Measurements from ENCODE around the gene AQP12A.
"Not testable (repeated sequence)": the region's sequence is repeated elsewhere in the genome, so short reads cannot be mapped to it uniquely, and the experiment has no call there.

- TF ChIP-seq EZH2 (IDR thresholded peaks at IDR 0.05; ENCODE audit: low read length, unreplicated experiment): not testable (repeated sequence)
- TF ChIP-seq, protein P1, sequence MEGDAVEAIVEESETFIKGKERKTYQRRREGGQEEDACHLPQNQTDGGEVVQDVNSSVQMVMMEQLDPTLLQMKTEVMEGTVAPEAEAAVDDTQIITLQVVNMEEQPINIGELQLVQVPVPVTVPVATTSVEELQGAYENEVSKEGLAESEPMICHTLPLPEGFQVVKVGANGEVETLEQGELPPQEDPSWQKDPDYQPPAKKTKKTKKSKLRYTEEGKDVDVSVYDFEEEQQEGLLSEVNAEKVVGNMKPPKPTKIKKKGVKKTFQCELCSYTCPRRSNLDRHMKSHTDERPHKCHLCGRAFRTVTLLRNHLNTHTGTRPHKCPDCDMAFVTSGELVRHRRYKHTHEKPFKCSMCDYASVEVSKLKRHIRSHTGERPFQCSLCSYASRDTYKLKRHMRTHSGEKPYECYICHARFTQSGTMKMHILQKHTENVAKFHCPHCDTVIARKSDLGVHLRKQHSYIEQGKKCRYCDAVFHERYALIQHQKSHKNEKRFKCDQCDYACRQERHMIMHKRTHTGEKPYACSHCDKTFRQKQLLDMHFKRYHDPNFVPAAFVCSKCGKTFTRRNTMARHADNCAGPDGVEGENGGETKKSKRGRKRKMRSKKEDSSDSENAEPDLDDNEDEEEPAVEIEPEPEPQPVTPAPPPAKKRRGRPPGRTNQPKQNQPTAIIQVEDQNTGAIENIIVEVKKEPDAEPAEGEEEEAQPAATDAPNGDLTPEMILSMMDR (conservative IDR thresholded peaks at IDR 0.05; ENCODE audit: low read depth, low read length): not testable (repeated sequence)
Measured at GRCh38 chr2:240699835-240700234, 8.2 kb downstream of the AQP12A start.
